NCI-H510A treated with DMSO at 0.1 percent for 48 hours (cell line): ENCODE results near the gene PDP2.
"Not testable (repeated sequence)": the region's sequence is repeated elsewhere in the genome, so short reads cannot be mapped to it uniquely, and the experiment has no call there.

ENCODE experiments used
- DNase-seq: peaks from one replicate; lab custom pipeline; 2025; lab: John Stamatoyannopoulos, UW

The PDP2 gene

GRCh38 chr16:66919569-66920298 is 39.4 kb downstream of the PDP2 start:
- DNase-seq = no peak

DNA sequence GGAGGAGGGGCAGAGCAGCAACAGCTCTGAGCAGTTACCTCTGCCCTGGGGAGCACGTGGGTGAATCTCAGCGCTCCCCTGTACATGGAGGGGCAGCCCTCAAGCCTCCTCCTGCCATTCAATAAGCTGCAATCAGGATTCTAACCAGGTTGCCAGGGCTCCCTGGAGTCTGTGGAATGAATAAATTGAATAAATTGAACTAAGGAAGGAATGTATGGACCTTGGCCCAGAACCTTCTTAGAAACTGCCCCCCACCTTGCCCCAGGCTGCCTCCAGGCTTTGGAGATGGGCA is 39.9 kb downstream of the PDP2 start:
- DNase-seq = no peak

GRCh38 chr16:66920924-66921680 is 40.8 kb downstream of the PDP2 start:
- no peak for DNase-seq

DNA sequence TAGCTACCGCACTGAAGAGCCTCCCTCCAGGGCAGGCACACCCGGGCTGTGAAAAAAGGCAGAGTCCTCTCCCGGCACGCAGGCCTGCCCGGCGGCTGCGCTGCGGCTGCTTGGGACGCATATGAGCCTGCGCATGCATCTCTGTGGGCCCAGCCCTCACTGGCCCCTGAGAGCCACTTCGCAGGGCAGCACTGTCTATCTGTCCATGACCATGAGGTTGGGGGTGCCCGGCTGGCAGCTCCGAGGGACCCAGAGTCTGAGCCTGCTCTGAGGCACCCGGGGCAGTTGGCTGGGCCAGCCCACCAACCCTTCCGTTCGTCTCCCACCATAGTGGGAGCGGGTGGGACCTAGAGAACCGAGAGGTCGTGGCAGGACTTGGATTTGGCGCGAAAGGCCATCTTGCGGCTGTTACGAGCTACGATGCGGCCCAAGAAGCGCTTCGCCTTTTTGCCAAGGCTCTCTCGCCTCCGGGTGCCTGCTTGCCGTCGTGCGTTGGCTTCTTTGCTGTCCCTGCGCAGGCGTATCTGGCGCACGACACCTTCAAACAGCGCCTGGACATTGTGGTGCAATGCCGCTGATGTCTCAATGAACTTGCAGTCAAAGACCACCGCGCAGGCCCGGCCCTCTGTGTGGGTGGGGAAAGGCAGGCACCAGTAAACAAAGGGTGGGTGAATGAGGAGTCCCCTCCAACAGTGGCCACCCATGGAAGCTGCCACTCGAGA is 41.6 kb downstream of the PDP2 start:
- no peak for DNase-seq

- DNase-seq = no peak
Measured at GRCh38 chr16:66923247-66923731, 43.0 kb downstream of the PDP2 start.

DNA sequence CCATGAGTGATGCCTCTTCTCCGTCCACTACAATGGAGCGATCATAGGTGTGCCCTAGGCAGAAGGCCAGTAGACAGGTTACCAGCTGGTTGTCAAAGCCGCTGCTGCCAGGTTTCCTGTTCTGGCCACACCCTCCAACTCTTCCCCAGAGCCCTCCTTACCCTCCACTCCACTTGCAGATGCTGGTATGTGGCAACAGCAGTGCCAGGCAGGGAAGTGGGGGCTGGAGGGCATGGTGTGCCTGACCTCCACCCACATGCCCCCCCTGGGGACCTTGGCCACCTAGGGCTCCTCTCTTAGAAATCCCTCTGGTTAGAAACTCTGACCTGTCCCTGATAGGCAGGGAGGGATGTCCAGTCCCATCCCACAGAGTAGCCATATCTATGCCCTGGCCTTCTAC is 43.6 kb downstream of the PDP2 start:
- no peak for DNase-seq

DNA sequence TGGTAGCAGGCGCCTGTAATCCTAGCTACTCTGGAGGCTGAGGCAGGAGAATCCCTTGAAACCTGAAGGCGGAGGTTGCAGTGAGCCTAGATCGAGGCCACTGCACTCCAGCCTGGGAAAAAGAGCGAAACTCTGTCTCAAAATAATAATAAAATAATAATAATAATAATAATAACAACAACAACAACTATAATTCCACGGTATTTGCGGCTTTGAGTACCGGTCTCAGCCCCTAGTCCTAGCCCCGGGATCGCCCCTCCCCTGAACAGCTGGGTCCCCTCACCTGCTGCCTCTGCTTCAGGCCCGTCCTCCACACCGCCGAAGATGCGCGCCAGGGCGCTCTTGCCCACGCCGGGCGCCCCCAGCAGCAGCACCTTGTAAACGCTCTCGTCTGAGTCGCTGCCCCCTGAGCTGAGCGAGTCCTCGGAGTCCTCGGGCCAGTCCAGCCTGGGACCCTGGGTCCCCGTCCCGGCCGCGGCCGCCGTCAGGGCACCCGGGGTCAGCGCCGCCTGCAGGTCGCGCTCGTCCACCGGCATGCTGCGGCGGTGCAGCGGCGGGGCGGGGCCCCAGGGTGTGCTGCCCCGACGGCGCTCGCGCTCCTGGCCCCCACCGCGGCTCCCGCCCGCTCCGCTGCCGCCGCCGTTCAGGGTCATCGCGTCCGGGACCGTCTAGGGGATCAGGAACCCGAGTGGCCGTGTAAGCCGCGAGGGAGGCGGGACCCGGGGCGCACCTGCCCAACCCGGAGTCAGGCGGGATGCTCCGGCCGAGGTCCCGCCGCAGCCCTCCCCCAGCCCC is 44.4 kb downstream of the PDP2 start:
- no peak for DNase-seq

GRCh38 chr16:66925322-66925840 is 45.1 kb downstream of the PDP2 start, which contains the start of gene RRAD:
TSS of gene RRAD (minus strand) at chr16:66925535. CDS start at chr16:66925179, 356 bp downstream.
- no peak for DNase-seq

GRCh38 chr16:66926171-66926947 is 46.0 kb downstream of the PDP2 start:
- DNase-seq = no peak

DNA sequence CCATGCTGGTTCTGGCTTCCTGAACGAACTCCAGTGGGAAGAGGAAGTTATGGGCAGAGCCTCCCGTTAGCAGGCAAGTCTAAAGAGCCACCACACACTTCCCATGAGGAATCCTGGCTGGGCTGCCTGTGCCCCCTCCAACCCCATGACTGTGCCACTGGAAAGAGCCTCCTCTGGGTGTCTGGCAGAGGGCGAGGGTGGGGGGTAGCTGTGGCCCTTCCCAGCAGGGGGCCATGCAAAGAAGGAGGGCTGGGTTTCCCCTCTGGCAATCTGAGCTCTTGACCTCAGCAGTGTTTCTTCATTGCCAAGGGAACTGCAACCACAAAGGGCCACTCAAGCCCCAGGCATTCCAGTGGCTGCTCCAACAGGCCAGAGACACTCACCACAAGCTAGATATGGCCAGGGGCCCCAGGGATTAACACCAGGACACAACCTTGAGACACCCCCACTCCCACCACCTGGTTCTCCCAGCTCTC is 46.7 kb downstream of the PDP2 start:
- no peak for DNase-seq

GRCh38 chr16:66927918-66928649 is 47.8 kb downstream of the PDP2 start:
- DNase-seq = no peak

DNA sequence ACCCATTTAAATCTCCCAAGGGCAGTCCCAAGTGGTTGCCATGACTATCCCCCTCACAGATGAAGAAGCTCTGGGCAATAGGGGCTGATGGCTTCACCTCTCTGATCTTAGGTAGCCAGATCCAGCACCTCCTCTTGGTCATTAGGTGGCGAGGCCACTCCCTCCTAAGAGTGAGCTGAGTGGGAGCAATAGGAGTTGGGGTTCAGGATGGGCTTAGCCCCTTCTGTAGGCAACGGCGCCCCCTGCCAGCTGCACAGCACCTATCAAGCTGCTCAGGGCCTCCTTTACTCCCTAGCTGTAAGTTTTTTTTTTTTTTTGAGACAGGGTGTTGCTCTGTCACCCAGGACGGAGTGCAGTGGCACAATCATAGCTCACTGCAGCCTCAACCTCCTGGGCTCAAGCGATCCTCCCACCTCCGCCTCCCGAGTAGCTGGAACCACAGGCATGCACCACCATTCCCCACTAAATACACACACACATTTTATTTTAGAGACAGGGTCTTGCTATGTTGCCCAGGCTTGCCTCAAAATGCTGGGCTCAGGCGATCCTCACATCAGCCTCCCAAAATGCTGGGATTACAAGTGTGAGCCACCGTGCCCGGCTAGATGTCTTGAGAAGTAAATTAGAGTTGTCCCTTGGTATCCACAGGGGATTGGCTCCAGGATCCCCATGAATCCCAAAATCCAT is 48.5 kb downstream of the PDP2 start:
- DNase-seq = no peak

- no peak for DNase-seq
Measured at GRCh38 chr16:66930189-66930588, 49.9 kb downstream of the PDP2 start.

DNA sequence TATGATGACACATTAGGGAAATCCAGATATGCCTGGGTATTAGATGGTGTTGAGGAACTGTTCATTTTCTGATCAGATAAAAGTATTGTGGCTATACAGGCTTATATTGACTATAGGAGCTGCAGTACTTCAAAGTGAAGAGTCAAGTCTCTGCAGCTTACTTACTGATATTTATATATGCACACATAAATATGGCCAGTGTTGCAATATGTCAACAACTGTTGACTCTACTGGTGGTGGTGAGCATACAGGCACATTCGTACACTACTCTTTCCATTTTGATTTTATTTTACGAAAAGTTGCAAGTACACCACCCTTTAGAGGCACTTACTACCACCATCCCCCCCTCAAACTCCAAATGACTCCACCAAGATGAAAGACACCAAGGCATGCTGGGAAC is 51.4 kb downstream of the PDP2 start:
- no peak for DNase-seq

- DNase-seq = no peak
Measured at GRCh38 chr16:66932076-66932475, 51.8 kb downstream of the PDP2 start.

GRCh38 chr16:66933776-66934137 is 53.4 kb downstream of the PDP2 start:
- DNase-seq = no peak

DNA sequence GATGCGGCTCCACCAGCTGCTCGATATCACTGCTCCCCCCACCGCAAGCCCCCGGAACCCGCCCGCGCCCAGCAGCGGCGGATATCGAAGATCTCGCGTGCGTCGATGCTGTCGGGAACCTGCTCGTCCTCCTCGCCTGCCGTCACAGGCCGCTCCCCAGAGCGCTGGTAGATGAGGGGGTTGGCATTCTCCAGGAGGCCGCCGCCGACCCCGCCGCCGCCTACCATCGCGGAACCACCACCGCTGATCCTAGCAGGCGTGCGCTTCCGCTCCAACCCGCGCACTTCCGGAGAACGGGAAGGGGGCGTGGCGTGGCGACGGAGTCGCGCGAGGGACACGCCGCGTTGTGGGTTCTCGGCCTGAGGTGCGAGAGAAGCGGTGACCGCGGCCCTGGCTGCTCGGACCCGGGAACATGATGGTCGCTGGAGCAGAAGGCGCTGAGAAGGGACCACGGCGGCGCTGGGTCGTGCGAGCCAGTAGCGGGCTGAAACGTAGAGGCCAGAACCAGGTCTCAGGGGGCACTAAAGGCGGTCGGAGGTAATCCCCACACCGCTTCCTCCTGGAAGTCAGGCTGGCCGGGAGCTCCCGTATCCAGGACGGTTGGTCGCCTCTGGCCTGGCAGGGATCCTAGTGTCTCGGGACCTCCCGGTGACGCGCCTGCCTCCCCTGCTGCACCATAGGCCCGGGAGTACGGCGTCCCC is 54.0 kb downstream of the PDP2 start, which contains the start of gene CIAO2B:
TSS of gene CIAO2B (minus strand) at position 265 of the 701 bp plus-strand sequence. CDS start at position 227, 38 bp downstream.
- peak; percentile 35 for DNase-seq

- not testable (repeated sequence) for DNase-seq
Measured at GRCh38 chr16:66934839-66935313, 54.6 kb downstream of the PDP2 start.
